ENCODE measurements around the gene NINJ1. TPM values are rescaled to one million over a fixed set of nuclear protein-coding genes. Genes with fewer than 3 reads are reported as not detected.
A peak's percentile ranks its signal among the peaks of the same experiment; 100 is the strongest.

Gene NINJ1
- total RNA-seq, 1 experiment from 2014 or later: 30.5 TPM

DNA sequence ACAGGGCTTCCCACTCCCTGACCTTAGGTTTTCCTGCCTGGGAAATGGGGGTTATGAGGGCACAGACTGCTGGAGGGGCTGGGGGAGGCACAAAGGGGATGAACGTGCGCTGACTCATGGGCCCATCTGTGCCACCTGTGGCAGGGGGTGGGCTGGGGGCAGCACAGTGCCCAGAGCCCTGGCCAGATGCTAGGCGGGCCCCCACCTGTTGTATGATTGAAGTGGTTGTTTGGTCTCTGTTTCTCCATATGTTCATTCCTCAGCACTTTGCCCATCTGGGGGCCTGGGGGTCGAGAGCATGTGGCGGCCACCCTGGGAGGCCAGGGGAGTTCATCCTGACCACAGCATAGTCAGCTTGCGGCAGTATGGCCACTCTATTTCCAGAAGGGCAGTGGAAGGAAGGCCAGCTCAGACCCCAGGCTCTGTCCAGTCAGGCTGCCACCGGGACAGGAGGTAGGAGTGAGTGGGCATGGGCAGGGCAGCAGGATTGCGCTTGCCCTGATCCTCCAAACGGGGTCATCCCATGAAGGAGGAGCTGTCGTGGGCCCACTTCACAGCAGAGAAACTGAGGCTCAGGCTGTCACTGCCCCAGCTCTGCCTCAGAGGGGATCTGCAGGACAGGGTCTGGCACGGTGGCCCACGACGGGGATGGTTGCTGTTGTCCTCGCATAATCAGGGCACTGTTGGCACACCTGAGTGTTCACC lies 841 bp upstream of the NINJ1 start:
- Histone ChIP-seq H2AFZ (ENCODE audit: low read length) (peak overlapping the region; percentile 93), H3K27ac (ENCODE audit: low read length) (no peak overlapping the region), H3K36me3 (ENCODE audit: low read depth, low read length) (no peaks in the 10 kb centered on the region), H4K20me1 (ENCODE audit: low read length) (no peaks in the 10 kb centered on the region), H3K9ac (ENCODE audit: low read length) (peak overlapping the region; percentile 73), H3K79me2 (ENCODE audit: low read length) (peaks cover 23% of the 10 kb centered on the region), H3K9me3 (ENCODE audit: low read length) (no peaks in the 10 kb centered on the region), H3K27me3 (ENCODE audit: low read length) (no peaks in the 10 kb centered on the region), H3K4me3 (ENCODE audit: low read length) (peak overlapping the region; percentile 88), H3K4me2 (ENCODE audit: low read length) (peak overlapping the region; percentile 98), H3F3A (ENCODE audit: low read length, unreplicated experiment) (no peaks in the 10 kb centered on the region), H3K9me2 (replicated peaks; ENCODE audit: low read length) (no peaks in the 10 kb centered on the region), H3K4me1 (ENCODE audit: insufficient read depth, low read length) (peaks cover 19% of the 10 kb centered on the region)
- POLR2A ChIA-PET (ENCODE audit: unreplicated experiment): no interaction called here
- ATAC-seq (no peak), DNase-seq (no peak)
- intact Hi-C loops (cut with micrococcal nuclease): no loop called here
- BruUV-seq (replicated peaks): no TSS peak
- TF ChIP-seq EZH2 (IDR thresholded peaks at IDR 0.05; ENCODE audit: low read length, unreplicated experiment) (no peak), EZH2phosphoT487 (IDR thresholded peaks at IDR 0.05; ENCODE audit: borderline replicate concordance, low read length) (no peak)
- TF ChIP-seq, protein P1, sequence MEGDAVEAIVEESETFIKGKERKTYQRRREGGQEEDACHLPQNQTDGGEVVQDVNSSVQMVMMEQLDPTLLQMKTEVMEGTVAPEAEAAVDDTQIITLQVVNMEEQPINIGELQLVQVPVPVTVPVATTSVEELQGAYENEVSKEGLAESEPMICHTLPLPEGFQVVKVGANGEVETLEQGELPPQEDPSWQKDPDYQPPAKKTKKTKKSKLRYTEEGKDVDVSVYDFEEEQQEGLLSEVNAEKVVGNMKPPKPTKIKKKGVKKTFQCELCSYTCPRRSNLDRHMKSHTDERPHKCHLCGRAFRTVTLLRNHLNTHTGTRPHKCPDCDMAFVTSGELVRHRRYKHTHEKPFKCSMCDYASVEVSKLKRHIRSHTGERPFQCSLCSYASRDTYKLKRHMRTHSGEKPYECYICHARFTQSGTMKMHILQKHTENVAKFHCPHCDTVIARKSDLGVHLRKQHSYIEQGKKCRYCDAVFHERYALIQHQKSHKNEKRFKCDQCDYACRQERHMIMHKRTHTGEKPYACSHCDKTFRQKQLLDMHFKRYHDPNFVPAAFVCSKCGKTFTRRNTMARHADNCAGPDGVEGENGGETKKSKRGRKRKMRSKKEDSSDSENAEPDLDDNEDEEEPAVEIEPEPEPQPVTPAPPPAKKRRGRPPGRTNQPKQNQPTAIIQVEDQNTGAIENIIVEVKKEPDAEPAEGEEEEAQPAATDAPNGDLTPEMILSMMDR (conservative IDR thresholded peaks at IDR 0.05; ENCODE audit: low read depth, low read length): no peak
- CTCF ChIA-PET: no interaction called here

DNA sequence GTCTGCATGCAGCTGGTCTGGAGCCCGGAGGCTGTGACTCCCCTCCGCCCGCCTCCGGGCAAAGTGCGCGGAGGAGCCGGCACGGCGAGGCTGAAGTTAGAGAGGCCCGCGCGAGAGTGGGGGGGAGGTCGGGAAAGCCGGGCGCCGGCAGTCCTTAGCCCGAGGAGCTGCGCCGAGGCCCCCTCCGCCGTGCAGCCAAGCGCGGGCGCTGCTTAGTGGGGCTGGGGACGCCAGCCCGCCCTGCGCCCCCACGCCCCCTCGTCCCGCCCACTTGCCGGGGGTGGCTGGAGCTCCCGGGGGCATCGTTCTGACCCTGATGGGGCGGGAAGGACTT lies 403 bp downstream of the NINJ1 start:
- ATAC-seq (peak; percentile 32), DNase-seq (peak; percentile 42)
- H2AFZ ChIP-seq (ENCODE audit: low read length): peak overlapping the region; percentile 93
- peaks cover 19% of the 10 kb centered on the region for H3K4me1 ChIP-seq (ENCODE audit: insufficient read depth, low read length)
- intact Hi-C loops (cut with micrococcal nuclease): no loop called here
- H4K20me1 ChIP-seq (ENCODE audit: low read length): no peaks in the 10 kb centered on the region
- H3K9me3 ChIP-seq (ENCODE audit: low read length): no peaks in the 10 kb centered on the region
- ChIA-PET CTCF (no interaction called here), POLR2A (ENCODE audit: unreplicated experiment) (interaction anchor here (0.6 kb wide), 1 partner anchor 42 kb away, joined by 4 read pairs; no protein-coding TSS in a partner anchor)
- peak overlapping the region; percentile 98 for H3K4me2 ChIP-seq (ENCODE audit: low read length)
- H3K4me3 ChIP-seq (ENCODE audit: low read length): peak overlapping the region; percentile 88
- H3F3A ChIP-seq (ENCODE audit: low read length, unreplicated experiment): no peaks in the 10 kb centered on the region
- no peaks in the 10 kb centered on the region for H3K9me2 ChIP-seq (replicated peaks; ENCODE audit: low read length)
- no peaks in the 10 kb centered on the region for H3K36me3 ChIP-seq (ENCODE audit: low read depth, low read length)
- H3K9ac ChIP-seq (ENCODE audit: low read length): peak overlapping the region; percentile 73
- no peaks in the 10 kb centered on the region for H3K27me3 ChIP-seq (ENCODE audit: low read length)
- TF ChIP-seq, protein P1 (conservative IDR thresholded peaks at IDR 0.05; ENCODE audit: low read depth, low read length): no peak
- TF ChIP-seq EZH2phosphoT487 (IDR thresholded peaks at IDR 0.05; ENCODE audit: borderline replicate concordance, low read length) (no peak), EZH2 (IDR thresholded peaks at IDR 0.05; ENCODE audit: low read length, unreplicated experiment) (no peak)
- BruUV-seq (replicated peaks): no TSS peak
- no peak overlapping the region for H3K27ac ChIP-seq (ENCODE audit: low read length)
- H3K79me2 ChIP-seq (ENCODE audit: low read length): peaks cover 23% of the 10 kb centered on the region

DNA sequence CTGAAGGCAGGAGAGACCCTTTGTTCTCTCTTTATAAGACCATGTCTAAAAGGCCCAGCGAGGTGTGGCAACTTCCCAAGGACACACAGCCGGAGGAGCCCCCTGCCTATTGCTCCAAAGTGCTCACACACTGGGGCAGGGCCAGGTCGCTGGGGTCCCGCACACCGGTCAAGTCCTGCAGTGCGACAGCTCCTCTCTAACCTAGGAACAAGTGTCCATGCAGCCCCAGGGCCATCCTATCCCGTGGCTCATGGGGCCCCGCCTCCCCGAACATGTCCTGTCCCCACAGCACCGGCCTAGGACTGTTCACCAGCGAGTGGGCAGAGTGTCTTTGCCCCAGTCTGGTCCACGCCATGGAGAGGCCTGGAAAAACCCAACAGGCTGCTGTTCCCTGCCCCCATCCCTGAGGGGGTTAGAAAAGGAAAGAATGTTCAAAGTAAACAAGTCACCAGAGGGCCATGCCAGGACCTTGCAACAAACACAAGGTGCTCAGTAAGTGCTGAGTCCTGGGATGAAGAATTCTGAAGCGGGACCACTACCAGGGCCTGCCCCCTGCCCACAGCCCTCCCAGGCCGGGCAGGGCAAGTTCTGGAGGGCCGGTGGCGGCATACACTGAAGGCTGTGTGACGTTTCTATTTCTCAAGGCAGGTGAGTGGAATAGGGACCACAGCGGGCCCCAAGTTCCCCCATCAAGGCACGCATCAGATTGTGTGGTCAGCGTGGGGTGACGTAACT lies 938 bp downstream of the NINJ1 start:
- no peaks in the 10 kb centered on the region for H4K20me1 ChIP-seq (ENCODE audit: low read length)
- H3K4me1 ChIP-seq (ENCODE audit: insufficient read depth, low read length): peaks cover 19% of the 10 kb centered on the region
- H3K36me3 ChIP-seq (ENCODE audit: low read depth, low read length): no peaks in the 10 kb centered on the region
- DNase-seq (peak; percentile 39), ATAC-seq (peak; percentile 27)
- H3K9me3 ChIP-seq (ENCODE audit: low read length): no peaks in the 10 kb centered on the region
- POLR2A ChIA-PET (ENCODE audit: unreplicated experiment): no interaction called here
- intact Hi-C loops (cut with micrococcal nuclease): no loop called here
- TF ChIP-seq EZH2 (IDR thresholded peaks at IDR 0.05; ENCODE audit: low read length, unreplicated experiment): no peak
- H3K27ac ChIP-seq (ENCODE audit: low read length): 0 out of 2 replicates have a peak overlapping the region, but pooled peaks have one; percentile 16
- H2AFZ ChIP-seq (ENCODE audit: low read length): peak overlapping the region; percentile 93
- H3K9ac ChIP-seq (ENCODE audit: low read length): peak overlapping the region; percentile 73
- H3K4me2 ChIP-seq (ENCODE audit: low read length): peak overlapping the region; percentile 98
- TSS peak; percentile 61 for BruUV-seq (replicated peaks)
- CTCF ChIA-PET: no interaction called here
- H3K9me2 ChIP-seq (replicated peaks; ENCODE audit: low read length): no peaks in the 10 kb centered on the region
- H3K79me2 ChIP-seq (ENCODE audit: low read length): peaks cover 23% of the 10 kb centered on the region
- no peaks in the 10 kb centered on the region for H3K27me3 ChIP-seq (ENCODE audit: low read length)
- H3K4me3 ChIP-seq (ENCODE audit: low read length): peak overlapping the region; percentile 88
- no peaks in the 10 kb centered on the region for H3F3A ChIP-seq (ENCODE audit: low read length, unreplicated experiment)
